Activated CD8-positive, alpha-beta memory T cell treated with anti-CD3 and anti-CD28 coated beads for 4 hours (primary cell): ENCODE measurements around the gene FABP6.
"Not testable (repeated sequence)": the region's sequence is repeated elsewhere in the genome, so short reads cannot be mapped to it uniquely, and the experiment has no call there.

ENCODE experiments used
- DNase-seq, 2 donors: peaks; one replicate each; pipeline ENCODE4 v3.0.0-alpha.2; 2020; ENCODE audit warnings: low read depth in 2 of 2

The FABP6 gene

GRCh38 chr5:160221082-160221481 lies 8.2 kb upstream of the FABP6 start:
- no peak for DNase-seq

- no peak for DNase-seq
Observed at GRCh38 chr5:160227012-160227411, 2.3 kb upstream of the FABP6 start.

DNA sequence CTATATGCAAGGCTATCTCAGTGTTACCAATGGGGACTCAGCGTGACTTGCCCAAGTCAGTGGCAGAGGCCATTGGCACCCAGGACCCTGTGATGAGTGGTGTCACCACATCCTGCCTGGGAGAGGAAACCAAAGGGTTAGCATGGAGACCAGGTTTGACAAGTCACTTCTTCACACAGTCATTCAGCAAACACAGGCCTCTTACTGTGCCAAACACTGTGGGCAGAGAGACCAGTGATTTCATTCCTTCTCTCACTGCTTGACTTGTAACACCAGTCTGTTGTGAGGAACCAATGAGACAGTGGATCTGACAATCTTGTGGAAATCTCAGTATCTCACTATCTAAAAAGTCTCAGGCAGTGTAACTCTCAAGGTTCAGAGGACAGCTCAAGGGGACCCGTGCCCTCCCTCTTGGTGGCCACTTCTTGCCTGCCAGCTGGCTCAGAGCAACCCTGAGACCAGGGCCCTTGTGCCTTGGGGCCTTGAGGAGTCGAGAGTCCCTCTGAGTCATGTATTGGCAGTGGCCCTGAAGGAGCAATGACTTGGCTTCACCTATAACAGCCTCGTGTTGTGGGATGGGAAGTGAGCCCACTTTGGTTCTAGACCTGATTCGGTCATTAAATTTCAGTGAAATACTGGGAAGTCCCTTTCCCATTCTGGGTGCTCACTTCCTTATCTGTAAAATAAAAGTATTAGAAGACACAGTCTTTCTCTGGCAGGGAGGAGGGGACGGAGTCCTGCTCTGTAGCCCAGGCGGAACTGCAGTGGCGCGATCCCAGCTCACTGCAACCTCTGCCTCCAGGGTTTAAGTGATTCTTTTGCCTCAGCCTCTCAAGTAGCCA lies 1.6 kb downstream of the FABP6 start:
- DNase-seq = no peak

- no peak for DNase-seq
Observed at GRCh38 chr5:160231783-160232342, 2.6 kb downstream of the FABP6 start.

- no peak for DNase-seq
Observed at GRCh38 chr5:160233215-160233614, 3.9 kb downstream of the FABP6 start.

- DNase-seq = no peak
Observed at GRCh38 chr5:160235731-160236130, 6.4 kb downstream of the FABP6 start.

DNA sequence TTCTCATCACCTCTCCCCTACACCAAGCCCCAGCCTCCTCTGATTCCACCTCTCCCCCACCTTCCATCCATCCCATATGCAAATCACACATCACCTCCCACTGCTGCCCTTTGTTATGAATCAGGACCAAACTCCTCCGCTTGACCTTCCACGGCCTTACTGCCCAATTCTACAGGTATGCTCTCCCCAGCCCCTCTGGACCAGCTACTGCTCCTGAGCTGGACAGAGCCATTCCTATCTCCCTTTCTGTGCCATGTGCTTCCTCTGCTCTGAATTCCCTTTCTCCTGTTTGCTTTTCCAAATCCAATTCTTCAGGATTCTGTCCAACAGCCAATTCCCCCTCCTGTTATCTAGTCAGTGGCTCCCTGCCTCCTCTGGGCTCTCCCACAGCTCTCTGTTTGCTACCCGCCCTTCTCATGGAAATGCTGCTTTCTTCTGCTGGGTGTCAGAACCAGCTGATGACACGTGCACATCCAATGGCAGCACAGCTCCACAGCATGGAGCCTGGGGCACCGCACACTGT lies 8.3 kb downstream of the FABP6 start:
- no peak for DNase-seq

GRCh38 chr5:160240350-160240749 lies 11.0 kb downstream of the FABP6 start:
- no peak for DNase-seq

DNA sequence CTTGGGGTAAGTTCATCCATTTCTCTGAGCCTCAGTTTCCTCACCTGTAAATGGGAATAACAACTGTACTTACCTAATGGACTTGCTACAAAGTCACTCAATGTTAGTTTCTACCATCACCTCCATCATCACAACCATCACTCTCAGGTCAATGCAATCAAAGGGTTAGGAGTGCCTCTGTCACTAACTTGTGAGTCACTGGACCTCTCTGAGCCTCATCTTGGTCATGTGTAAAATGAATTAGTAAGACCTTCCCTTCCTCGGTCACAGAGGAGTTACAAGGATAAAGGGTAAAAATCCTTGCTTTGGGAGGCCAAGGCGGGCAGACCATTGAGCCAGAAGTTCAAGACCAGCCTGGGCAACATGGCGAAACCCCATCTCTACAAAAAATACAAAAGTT lies 12.8 kb downstream of the FABP6 start:
- DNase-seq = no peak

GRCh38 chr5:160245506-160246086 lies 16.3 kb downstream of the FABP6 start:
- no peak for DNase-seq

- not testable (repeated sequence) for DNase-seq
Observed at GRCh38 chr5:160249570-160249969, 20.3 kb downstream of the FABP6 start.

- DNase-seq = no peak
Observed at GRCh38 chr5:160250226-160250625, 20.9 kb downstream of the FABP6 start.

DNA sequence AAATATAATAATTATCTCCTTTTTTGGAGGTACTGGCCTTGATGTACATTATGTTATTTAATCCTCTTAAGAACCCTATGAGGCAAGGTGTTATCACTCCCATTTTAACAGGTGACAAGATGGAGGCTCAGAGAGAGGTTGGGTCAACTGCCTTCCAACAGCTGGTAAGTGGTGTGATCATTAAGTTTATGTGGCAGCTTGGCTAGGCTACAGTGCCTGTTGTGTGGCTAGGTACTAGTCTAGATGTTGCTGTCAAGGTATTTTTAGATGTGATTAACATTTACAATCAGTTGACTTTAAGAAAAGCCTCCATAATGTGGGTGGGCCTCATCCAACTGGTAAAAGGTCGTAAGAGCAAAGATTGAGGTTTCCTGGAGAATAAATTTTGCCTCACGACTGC lies 21.5 kb downstream of the FABP6 start:
- DNase-seq = no peak

- no peak for DNase-seq
Observed at GRCh38 chr5:160251406-160252155, 22.3 kb downstream of the FABP6 start.

GRCh38 chr5:160252916-160253315 lies 23.6 kb downstream of the FABP6 start:
- DNase-seq = no peak

GRCh38 chr5:160253441-160253840 lies 24.1 kb downstream of the FABP6 start:
- no peak for DNase-seq

GRCh38 chr5:160254706-160255105 lies 25.4 kb downstream of the FABP6 start:
- no peak for DNase-seq

GRCh38 chr5:160259341-160259740 lies 30.0 kb downstream of the FABP6 start:
- DNase-seq = no peak

DNA sequence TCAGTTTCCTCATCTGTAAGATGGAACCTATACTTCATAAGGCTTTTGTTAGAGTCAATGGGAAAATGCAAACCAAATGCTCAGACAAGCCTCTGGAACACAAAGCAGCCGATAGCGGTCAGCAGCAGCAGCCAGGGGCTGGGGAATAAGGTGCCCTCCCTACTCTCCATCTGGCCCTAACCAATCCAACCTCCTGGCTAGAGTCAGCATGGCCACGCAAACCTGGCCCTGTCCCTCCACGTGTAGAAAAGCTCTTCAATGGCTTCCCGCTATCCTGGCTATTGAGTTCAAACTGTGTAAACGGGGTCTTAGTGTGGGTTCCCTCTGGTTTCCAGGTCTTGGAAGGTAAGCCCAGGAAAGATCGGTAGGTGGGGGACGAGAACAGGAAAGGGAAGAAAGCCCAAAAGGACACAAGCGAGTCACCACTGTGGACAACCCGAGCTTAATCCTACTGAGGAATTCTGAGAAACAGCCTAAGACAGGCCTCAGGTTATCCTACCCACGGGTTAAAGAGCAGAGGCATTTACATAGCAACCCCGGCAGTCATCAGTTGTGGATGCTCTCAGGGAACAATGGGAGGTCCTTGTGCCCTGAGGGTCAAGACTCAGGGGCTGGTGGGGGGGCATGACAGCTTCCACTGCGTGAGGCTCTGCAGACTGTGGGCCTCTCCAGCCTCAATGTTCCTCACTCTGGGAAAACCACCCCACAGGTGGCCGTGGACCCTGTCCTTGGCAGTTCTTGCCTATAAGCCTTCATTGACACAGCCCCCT lies 30.9 kb downstream of the FABP6 start:
- no peak for DNase-seq

- DNase-seq = no peak
Observed at GRCh38 chr5:160260881-160261815, 31.8 kb downstream of the FABP6 start.
